Measurements from ENCODE around the gene AAR2.

Gene AAR2

GRCh38 chr20:36208257-36208656 is 28.0 kb upstream of the AAR2 start:
- Mint-ChIP-seq H3K9me3 (no peaks in the 10 kb centered on the region), H3K27ac (no peak overlapping the region), H3K4me3 (no peak overlapping the region), H3K4me1 (ENCODE audit: low read depth) (peaks cover 11% of the 10 kb centered on the region), H3K27me3 (peaks cover 5% of the 10 kb centered on the region), H3K36me3 (ENCODE audit: low read depth) (no peaks in the 10 kb centered on the region)
- intact Hi-C loops (cut with micrococcal nuclease), result no loop called here

DNA sequence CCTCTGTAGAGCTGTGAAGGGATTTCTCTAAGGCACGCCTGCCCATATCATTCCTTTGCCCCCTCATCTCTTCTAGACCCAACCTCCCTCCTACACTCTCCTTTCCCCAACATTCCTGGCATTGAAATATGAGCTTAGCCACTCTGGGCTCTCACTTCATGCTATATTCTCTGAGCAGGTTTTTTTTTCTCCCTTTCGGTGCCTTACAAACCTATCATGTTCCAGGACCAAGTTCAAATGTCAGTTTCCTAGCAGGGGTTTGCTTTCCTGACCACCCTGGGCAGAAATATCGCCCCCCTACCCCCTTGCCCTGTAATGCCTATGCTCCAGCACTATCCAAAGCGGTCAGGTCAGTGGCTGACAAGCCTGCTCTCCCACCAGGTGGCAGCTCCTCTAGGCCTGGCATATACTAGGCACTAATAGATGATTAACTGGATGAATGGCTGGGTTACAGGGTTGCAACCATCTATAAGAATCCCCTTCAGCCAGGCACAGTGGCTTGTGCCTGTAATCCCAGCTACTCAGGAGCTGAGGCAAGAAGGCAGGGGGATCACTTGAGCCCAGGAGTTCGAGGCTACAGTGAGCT is 25.7 kb upstream of the AAR2 start:
- H3K36me3 Mint-ChIP-seq (ENCODE audit: low read depth), result no peaks in the 10 kb centered on the region
- no peaks in the 10 kb centered on the region for H3K9me3 Mint-ChIP-seq
- peaks cover 2% of the 10 kb centered on the region for H3K27me3 Mint-ChIP-seq
- peaks cover 5% of the 10 kb centered on the region for H3K4me1 Mint-ChIP-seq (ENCODE audit: low read depth)
- no peak overlapping the region for H3K4me3 Mint-ChIP-seq
- no peak overlapping the region for H3K27ac Mint-ChIP-seq
- intact Hi-C loops (cut with micrococcal nuclease), result no loop called here

DNA sequence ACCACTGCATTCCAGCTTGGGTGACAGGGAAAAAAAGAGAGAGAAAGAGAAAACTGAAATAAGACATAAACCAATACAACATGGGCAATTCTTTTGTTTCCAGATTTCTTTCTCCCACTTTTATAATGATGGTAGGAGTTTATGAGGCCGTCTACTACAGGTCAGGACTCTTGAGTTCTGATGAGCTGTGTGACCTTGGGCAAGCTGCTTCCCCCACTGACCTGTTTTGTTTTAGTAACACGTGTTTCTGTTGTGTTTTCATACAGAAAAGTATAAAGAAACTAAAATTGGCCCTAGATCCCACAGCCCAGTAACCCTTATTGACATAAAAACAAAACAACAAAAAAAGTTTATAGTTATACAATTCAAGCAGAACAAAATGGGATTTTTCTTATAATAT is 22.9 kb upstream of the AAR2 start:
- H3K27ac Mint-ChIP-seq, result no peak overlapping the region
- peaks cover 5% of the 10 kb centered on the region for H3K27me3 Mint-ChIP-seq
- no peaks in the 10 kb centered on the region for H3K9me3 Mint-ChIP-seq
- intact Hi-C loops (cut with micrococcal nuclease), result no loop called here
- peaks cover 5% of the 10 kb centered on the region for H3K4me1 Mint-ChIP-seq (ENCODE audit: low read depth)
- no peaks in the 10 kb centered on the region for H3K36me3 Mint-ChIP-seq (ENCODE audit: low read depth)
- H3K4me3 Mint-ChIP-seq, result no peak overlapping the region

DNA sequence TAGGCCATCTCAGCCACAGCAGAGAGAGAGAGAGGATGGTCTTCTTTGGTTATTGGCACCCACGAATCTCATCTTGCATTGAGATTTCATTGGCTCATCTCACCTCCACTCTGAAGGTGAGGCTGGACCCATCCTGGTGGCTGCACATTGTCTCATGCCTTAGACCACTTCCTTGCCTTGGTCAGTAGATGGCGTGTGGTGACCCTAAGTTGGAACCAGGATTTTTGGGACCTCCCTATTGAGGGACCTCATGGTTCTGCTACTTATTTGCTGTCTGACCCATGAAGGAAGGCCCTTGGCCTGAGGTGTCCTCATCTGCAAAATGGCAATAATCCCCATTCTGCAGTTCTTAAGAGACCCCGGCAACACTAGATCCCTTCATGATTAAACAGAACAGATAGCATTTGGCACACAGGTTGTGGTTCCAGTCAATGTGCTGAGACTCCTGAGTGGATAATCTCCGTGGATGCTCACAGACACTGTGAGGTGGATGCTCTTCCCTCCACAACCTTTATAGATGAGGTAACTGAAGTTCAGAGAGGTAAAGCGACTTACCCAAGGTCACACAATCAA is 21.5 kb upstream of the AAR2 start:
- no peaks in the 10 kb centered on the region for H3K4me1 Mint-ChIP-seq (ENCODE audit: low read depth)
- H3K36me3 Mint-ChIP-seq (ENCODE audit: low read depth), result no peaks in the 10 kb centered on the region
- intact Hi-C loops (cut with micrococcal nuclease), result no loop called here

DNA sequence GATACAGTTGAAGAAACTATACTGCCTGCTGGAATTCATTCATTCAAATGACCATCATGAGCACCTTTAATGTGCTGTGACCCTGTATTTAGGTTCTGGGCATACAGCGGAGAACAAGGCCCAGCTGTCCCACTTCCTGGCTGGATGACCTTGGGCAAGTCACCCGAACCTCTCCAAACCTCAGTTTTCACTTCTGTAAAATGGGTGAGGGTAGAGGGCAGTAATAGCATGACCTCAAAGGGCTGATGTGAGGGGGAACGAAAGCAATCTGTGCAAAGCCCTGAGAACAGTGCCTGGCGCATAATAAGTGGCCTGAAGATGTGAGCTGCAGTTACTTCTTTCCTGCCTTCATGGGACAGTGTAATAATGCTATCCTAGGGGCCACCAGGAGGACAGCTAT is 20.5 kb upstream of the AAR2 start:
- no peak overlapping the region for H3K27ac Mint-ChIP-seq
- H3K4me1 Mint-ChIP-seq (ENCODE audit: low read depth), result no peaks in the 10 kb centered on the region
- H3K36me3 Mint-ChIP-seq (ENCODE audit: low read depth), result no peaks in the 10 kb centered on the region
- H3K4me3 Mint-ChIP-seq, result no peak overlapping the region
- peaks cover 5% of the 10 kb centered on the region for H3K27me3 Mint-ChIP-seq
- no peaks in the 10 kb centered on the region for H3K9me3 Mint-ChIP-seq
- intact Hi-C loops (cut with micrococcal nuclease), result no loop called here

More for the DNA sequence above, 21.5 kb upstream of the AAR2 start:
- H3K9me3 Mint-ChIP-seq, result no peaks in the 10 kb centered on the region
- H3K4me3 Mint-ChIP-seq, result no peak overlapping the region
- peaks cover 5% of the 10 kb centered on the region for H3K27me3 Mint-ChIP-seq
- no peak overlapping the region for H3K27ac Mint-ChIP-seq

GRCh38 chr20:36216314-36217025 is 19.8 kb upstream of the AAR2 start:
- H3K36me3 Mint-ChIP-seq (ENCODE audit: low read depth), result no peaks in the 10 kb centered on the region
- no peak overlapping the region for H3K4me3 Mint-ChIP-seq
- H3K27me3 Mint-ChIP-seq, result peaks cover 5% of the 10 kb centered on the region
- no peak overlapping the region for H3K27ac Mint-ChIP-seq
- intact Hi-C loops (cut with micrococcal nuclease), result no loop called here
- no peaks in the 10 kb centered on the region for H3K4me1 Mint-ChIP-seq (ENCODE audit: low read depth)
- H3K9me3 Mint-ChIP-seq, result no peaks in the 10 kb centered on the region

DNA sequence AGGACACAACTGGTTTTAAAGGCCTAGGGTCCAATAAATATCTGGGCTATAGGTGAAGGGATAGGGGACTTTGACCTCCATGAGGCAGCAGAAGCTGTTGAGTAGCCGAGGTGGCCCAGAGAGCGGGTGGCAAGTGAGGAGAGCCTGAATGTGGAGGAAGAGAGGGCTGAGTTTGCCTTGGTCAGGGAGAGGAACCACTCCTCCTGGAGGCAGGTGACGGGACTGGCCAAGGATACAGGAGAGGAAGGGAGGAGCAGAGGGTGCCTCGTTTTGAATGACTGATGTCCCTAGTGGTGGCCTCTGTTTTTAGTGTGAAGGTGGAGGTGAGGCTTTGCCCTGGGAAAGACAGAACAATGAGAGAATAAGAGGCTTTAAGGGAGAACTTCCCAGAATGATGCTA is 19.1 kb upstream of the AAR2 start:
- intact Hi-C loops (cut with micrococcal nuclease), result no loop called here
- H3K27me3 Mint-ChIP-seq, result peaks cover 5% of the 10 kb centered on the region

GRCh38 chr20:36218380-36219064 is 17.8 kb upstream of the AAR2 start:
- H3K27ac Mint-ChIP-seq, result no peak overlapping the region
- H3K9me3 Mint-ChIP-seq, result no peaks in the 10 kb centered on the region
- no peaks in the 10 kb centered on the region for H3K4me1 Mint-ChIP-seq (ENCODE audit: low read depth)
- intact Hi-C loops (cut with micrococcal nuclease), result no loop called here
- H3K4me3 Mint-ChIP-seq, result no peak overlapping the region
- H3K27me3 Mint-ChIP-seq, result peaks cover 3% of the 10 kb centered on the region
- no peaks in the 10 kb centered on the region for H3K36me3 Mint-ChIP-seq (ENCODE audit: low read depth)

More for the DNA sequence above, 19.1 kb upstream of the AAR2 start:
- Mint-ChIP-seq H3K27ac (no peak overlapping the region), H3K4me3 (no peak overlapping the region), H3K36me3 (ENCODE audit: low read depth) (no peaks in the 10 kb centered on the region), H3K4me1 (ENCODE audit: low read depth) (no peaks in the 10 kb centered on the region), H3K9me3 (no peaks in the 10 kb centered on the region)

- no peaks in the 10 kb centered on the region for H3K4me1 Mint-ChIP-seq (ENCODE audit: low read depth)
- no peak overlapping the region for H3K4me3 Mint-ChIP-seq
- H3K27ac Mint-ChIP-seq, result no peak overlapping the region
- H3K27me3 Mint-ChIP-seq, result peaks cover 3% of the 10 kb centered on the region
- intact Hi-C loops (cut with micrococcal nuclease), result no loop called here
- H3K9me3 Mint-ChIP-seq, result no peaks in the 10 kb centered on the region
- H3K36me3 Mint-ChIP-seq (ENCODE audit: low read depth), result no peaks in the 10 kb centered on the region
Measured at GRCh38 chr20:36219671-36220220, 16.5 kb upstream of the AAR2 start.

GRCh38 chr20:36225666-36226065 is 10.6 kb upstream of the AAR2 start:
- Mint-ChIP-seq H3K9me3 (no peaks in the 10 kb centered on the region), H3K27ac (no peak overlapping the region), H3K27me3 (peaks cover 2% of the 10 kb centered on the region), H3K36me3 (ENCODE audit: low read depth) (no peaks in the 10 kb centered on the region), H3K4me1 (ENCODE audit: low read depth) (peaks cover 11% of the 10 kb centered on the region), H3K4me3 (no peak overlapping the region)
- intact Hi-C loops (cut with micrococcal nuclease), result no loop called here

GRCh38 chr20:36228770-36229169 is 7.5 kb upstream of the AAR2 start:
- no peaks in the 10 kb centered on the region for H3K9me3 Mint-ChIP-seq
- H3K4me1 Mint-ChIP-seq (ENCODE audit: low read depth), result peaks cover 11% of the 10 kb centered on the region
- intact Hi-C loops (cut with micrococcal nuclease), result no loop called here
- H3K27me3 Mint-ChIP-seq, result peaks cover 2% of the 10 kb centered on the region
- no peak overlapping the region for H3K27ac Mint-ChIP-seq
- H3K36me3 Mint-ChIP-seq (ENCODE audit: low read depth), result no peaks in the 10 kb centered on the region
- H3K4me3 Mint-ChIP-seq, result peak overlapping the region; percentile 2

DNA sequence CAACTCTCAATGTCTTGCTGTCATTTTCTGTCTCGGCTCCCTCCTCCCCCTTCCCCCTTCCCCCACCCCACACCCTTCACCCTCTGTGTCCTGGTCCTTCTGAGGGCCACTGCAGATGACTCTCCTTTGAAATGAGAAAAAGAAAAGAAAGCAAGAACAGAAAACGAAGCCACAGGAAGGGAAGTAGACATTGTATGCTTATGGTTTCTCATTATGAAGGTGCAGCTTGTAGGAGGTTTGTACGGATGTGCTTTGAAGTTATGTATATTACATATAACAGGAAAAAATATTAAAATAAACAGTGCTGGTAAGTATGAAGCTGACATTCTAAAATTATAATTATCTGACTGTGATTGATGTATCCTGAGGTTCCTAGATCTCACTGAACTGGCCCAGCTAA is 6.3 kb upstream of the AAR2 start:
- peaks cover 2% of the 10 kb centered on the region for H3K27me3 Mint-ChIP-seq
- no peak overlapping the region for H3K27ac Mint-ChIP-seq
- H3K4me3 Mint-ChIP-seq, result no peak overlapping the region
- H3K4me1 Mint-ChIP-seq (ENCODE audit: low read depth), result peaks cover 11% of the 10 kb centered on the region
- intact Hi-C loops (cut with micrococcal nuclease), result no loop called here
- no peaks in the 10 kb centered on the region for H3K36me3 Mint-ChIP-seq (ENCODE audit: low read depth)
- no peaks in the 10 kb centered on the region for H3K9me3 Mint-ChIP-seq

DNA sequence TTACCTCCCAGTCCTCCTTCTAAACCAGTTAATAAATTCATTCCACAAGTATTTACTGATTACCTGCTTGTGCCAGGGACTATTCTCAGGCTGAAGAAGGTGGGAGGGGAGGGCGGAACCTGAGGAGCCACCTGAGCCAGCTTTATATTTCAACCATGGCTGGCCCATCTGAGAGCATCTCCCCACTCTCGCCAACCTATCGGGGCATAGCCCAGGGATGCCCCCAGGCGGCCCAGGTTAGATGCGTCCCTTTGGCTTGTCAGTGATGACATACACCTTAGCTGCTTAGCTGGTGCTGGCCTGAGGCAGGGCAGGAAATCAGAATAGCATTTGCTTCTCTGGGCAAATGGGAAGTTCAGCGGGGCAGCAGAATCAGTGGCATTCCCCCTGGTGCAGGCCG is 4.9 kb upstream of the AAR2 start:
- Mint-ChIP-seq H3K27me3 (no peaks in the 10 kb centered on the region), H3K4me3 (no peak overlapping the region), H3K9me3 (no peaks in the 10 kb centered on the region), H3K4me1 (ENCODE audit: low read depth) (peaks cover 16% of the 10 kb centered on the region), H3K36me3 (ENCODE audit: low read depth) (peaks cover 2% of the 10 kb centered on the region), H3K27ac (no peak overlapping the region)
- intact Hi-C loops (cut with micrococcal nuclease), result no loop called here

GRCh38 chr20:36234771-36235320 is 1.4 kb upstream of the AAR2 start:
- no peaks in the 10 kb centered on the region for H3K27me3 Mint-ChIP-seq
- no peak overlapping the region for H3K4me3 Mint-ChIP-seq
- H3K36me3 Mint-ChIP-seq (ENCODE audit: low read depth), result peaks cover 21% of the 10 kb centered on the region
- no peaks in the 10 kb centered on the region for H3K9me3 Mint-ChIP-seq
- no peak overlapping the region for H3K27ac Mint-ChIP-seq
- intact Hi-C loops (cut with micrococcal nuclease), result no loop called here
- H3K4me1 Mint-ChIP-seq (ENCODE audit: low read depth), result peaks cover 27% of the 10 kb centered on the region

Data from dendritic cell treated with granulocyte-macrophage colony-stimulating factor and Interleukin-4, amounts not matched to agents 40 ng/mL and 50 ng/mL, for 4 days (primary cell).